Panc1 (cell line): ENCODE measurements around the gene HGD.

Experiments
- CTCF ChIP-seq: fragments of 450-650 bp; IDR thresholded peaks from 2 replicates; pipeline ENCODE4 v1.5.1; 2017; ENCODE audit warnings: mild to moderate bottlenecking
- POLR2AphosphoS5 ChIP-seq: IDR thresholded peaks from 2 replicates; pipeline ENCODE4 v1.6.1; 2012; ENCODE audit warnings: mild to moderate bottlenecking, low read depth, low read length, moderate library complexity
- REST ChIP-seq, 2 experiments: IDR thresholded peaks; 2 replicates each; pipeline ENCODE4 v1.6.1; 2011 to 2012; ENCODE audit warnings: low read depth in 2 of 2, control low read depth in 1 of 2, low read length in 1 of 2, mild to moderate bottlenecking in 1 of 2, moderate library complexity in 1 of 2; ENCODE audit not compliant: insufficient read depth in 1 of 2
- SIN3A ChIP-seq: IDR thresholded peaks from 2 replicates; pipeline ENCODE4 v1.6.1; 2012; ENCODE audit warnings: low read depth, mild to moderate bottlenecking, low read length, moderate library complexity, borderline replicate concordance; ENCODE audit not compliant: insufficient read depth

GRCh38 chr3:120689395-120689794, 7.4 kb upstream of the HGD start:
- TF ChIP-seq POLR2AphosphoS5 (no peak), CTCF (no peak), REST (IDR thresholded peaks at IDR 0.05; ENCODE audit: insufficient read depth in 1 of 2, low read depth in 2 of 2, low read length in 1 of 2) (no peak), SIN3A (no peak)
